ENCODE results near the gene SPATS2L. TPM values are rescaled to one million over a fixed set of nuclear protein-coding genes. Genes with fewer than 3 reads are reported as not detected.

SPATS2L gene
- total RNA-seq, 1 experiment from 2014 or later = 47.3 TPM

GRCh38 chr2:200297989-200298388 lies 8.5 kb upstream of the SPATS2L start:
- no peaks in the 10 kb centered on the region for H3K4me1 ChIP-seq (ENCODE audit: insufficient read depth, low read length)
- no CpG with 5 or more reads among the region's 5 CpGs for WGBS (ENCODE audit: extremely low coverage, insufficient read length, low lambda C conversion rate)
- no peak overlapping the region for H3K27ac ChIP-seq (ENCODE audit: insufficient read length, low read depth, low read length)
- no peaks in the 10 kb centered on the region for H3K79me1 ChIP-seq (ENCODE audit: insufficient read depth, low read depth, low read length, poor library complexity, severe bottlenecking)
- H3K27ac Mint-ChIP-seq = no peak overlapping the region
- no peak overlapping the region for H2AFZ ChIP-seq (ENCODE audit: low read length)
- H4K8ac ChIP-seq (replicated peaks; ENCODE audit: insufficient read length, low read depth, low read length) = no peak overlapping the region
- H3K9me3 ChIP-seq (ENCODE audit: control insufficient read depth, low read depth, low read length) = no peaks in the 10 kb centered on the region
- H3T11ph ChIP-seq (ENCODE audit: low read length) = no peak overlapping the region
- no peak overlapping the region for H4K91ac ChIP-seq (ENCODE audit: insufficient read length, low read depth, low read length)
- no peak overlapping the region for H2BK5ac ChIP-seq (ENCODE audit: insufficient read length, low read length)
- H3K9ac ChIP-seq (ENCODE audit: extremely low read depth, insufficient read length, low read length) = no peak overlapping the region
- H2AK5ac ChIP-seq (ENCODE audit: insufficient read length, low read length) = no peak overlapping the region
- no peak overlapping the region for H2BK12ac ChIP-seq (ENCODE audit: insufficient read length, low read depth, low read length)
- no peaks in the 10 kb centered on the region for H4K20me1 ChIP-seq (ENCODE audit: control insufficient read depth, insufficient read depth, insufficient read length)
- H3K56ac ChIP-seq (ENCODE audit: insufficient read length, low read depth, low read length) = no peak overlapping the region
- no peak overlapping the region for H3K14ac ChIP-seq (ENCODE audit: insufficient read depth, low read length)
- no peak overlapping the region for H3K23ac ChIP-seq (ENCODE audit: insufficient read length, low read depth, low read length)
- H3K27me3 ChIP-seq (ENCODE audit: insufficient read depth, low read length) = no peaks in the 10 kb centered on the region
- no peak overlapping the region for H2BK120ac ChIP-seq (ENCODE audit: low read depth, low read length, poor library complexity, severe bottlenecking)
- peaks cover 0 to 2% of the 10 kb centered on the region in 2 experiments; a peak in 1 of 4 replicates for H3K4me1 Mint-ChIP-seq
- H3K4me3 Mint-ChIP-seq = no peak overlapping the region
- TF ChIP-seq, protein P1, sequence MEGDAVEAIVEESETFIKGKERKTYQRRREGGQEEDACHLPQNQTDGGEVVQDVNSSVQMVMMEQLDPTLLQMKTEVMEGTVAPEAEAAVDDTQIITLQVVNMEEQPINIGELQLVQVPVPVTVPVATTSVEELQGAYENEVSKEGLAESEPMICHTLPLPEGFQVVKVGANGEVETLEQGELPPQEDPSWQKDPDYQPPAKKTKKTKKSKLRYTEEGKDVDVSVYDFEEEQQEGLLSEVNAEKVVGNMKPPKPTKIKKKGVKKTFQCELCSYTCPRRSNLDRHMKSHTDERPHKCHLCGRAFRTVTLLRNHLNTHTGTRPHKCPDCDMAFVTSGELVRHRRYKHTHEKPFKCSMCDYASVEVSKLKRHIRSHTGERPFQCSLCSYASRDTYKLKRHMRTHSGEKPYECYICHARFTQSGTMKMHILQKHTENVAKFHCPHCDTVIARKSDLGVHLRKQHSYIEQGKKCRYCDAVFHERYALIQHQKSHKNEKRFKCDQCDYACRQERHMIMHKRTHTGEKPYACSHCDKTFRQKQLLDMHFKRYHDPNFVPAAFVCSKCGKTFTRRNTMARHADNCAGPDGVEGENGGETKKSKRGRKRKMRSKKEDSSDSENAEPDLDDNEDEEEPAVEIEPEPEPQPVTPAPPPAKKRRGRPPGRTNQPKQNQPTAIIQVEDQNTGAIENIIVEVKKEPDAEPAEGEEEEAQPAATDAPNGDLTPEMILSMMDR (conservative IDR thresholded peaks at IDR 0.05) = no peak
- no peak overlapping the region for H4K5ac ChIP-seq (ENCODE audit: insufficient read length, low read depth, low read length)
- H2BK20ac ChIP-seq (ENCODE audit: low read depth, low read length, poor library complexity, severe bottlenecking) = no peak overlapping the region
- H3K36me3 Mint-ChIP-seq (ENCODE audit: insufficient read depth in 1 of 3, low read depth in 3 of 3) = no peaks in the 10 kb centered on the region
- no peak overlapping the region for H2BK15ac ChIP-seq (ENCODE audit: low read depth, low read length)
- H3K27me3 Mint-ChIP-seq (ENCODE audit: low read depth) = no peaks in the 10 kb centered on the region
- DNase-seq = no peak
- H3K79me2 ChIP-seq (ENCODE audit: insufficient read depth, low read length) = no peaks in the 10 kb centered on the region
- no peaks in the 10 kb centered on the region for H3K23me2 ChIP-seq (ENCODE audit: insufficient read length, low read depth, low read length, poor library complexity, severe bottlenecking)
- H3K4me2 ChIP-seq (ENCODE audit: insufficient read depth, insufficient read length, low read length) = no peak overlapping the region
- no peak overlapping the region for H3K4ac ChIP-seq (ENCODE audit: low read depth, low read length)
- no peaks in the 10 kb centered on the region for H3K9me3 Mint-ChIP-seq
- H3K18ac ChIP-seq (ENCODE audit: insufficient read length, low read depth, low read length) = no peak overlapping the region
